Measurements from ENCODE around the gene LAMA1. TPM values are rescaled to one million over a fixed set of nuclear protein-coding genes. Genes with fewer than 3 reads are reported as not detected.

LAMA1 gene
- total RNA-seq, 4 donors from 2014 or later: 1.2 to 3.0 (median 1.9) TPM

DNA sequence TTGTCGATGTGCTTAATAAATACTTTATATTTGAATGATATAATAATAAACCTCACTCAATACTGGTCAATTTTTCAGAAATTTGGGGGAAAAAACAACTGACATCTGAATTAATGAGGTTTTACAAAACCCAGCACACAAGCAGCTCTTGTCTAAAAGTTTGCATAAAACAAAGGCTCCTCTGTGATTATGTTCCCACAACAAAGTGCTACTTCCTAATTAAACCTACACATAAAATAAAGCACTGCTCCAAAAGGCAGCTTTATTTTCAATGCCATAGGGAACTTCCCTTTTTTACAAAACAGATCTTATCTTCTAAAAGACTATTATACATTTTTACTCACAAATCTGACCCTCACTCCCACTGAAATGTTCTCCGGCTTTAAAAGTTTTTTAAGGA is 47.1 kb downstream of the LAMA1 start:
- H3K9me3 ChIP-seq: no peaks in the 10 kb centered on the region
- no peaks in the 10 kb centered on the region for H3K36me3 ChIP-seq
- H3K27me3 ChIP-seq: no peaks in the 10 kb centered on the region
- H3K4me3 ChIP-seq: no peak overlapping the region
- H3K4me1 ChIP-seq: peaks cover 0 to 5% (median 0%) of the 10 kb centered on the region in 4 donors
- WGBS, 2 donors: 29 to 34% methylated on average over 2 of the region's 2 CpGs
- no peak for TF ChIP-seq POLR2A (IDR thresholded peaks at IDR 0.05)
- DNase-seq (ENCODE audit: low spot score in 2 of 2): no peak
- no peak overlapping the region for H3K27ac ChIP-seq

DNA sequence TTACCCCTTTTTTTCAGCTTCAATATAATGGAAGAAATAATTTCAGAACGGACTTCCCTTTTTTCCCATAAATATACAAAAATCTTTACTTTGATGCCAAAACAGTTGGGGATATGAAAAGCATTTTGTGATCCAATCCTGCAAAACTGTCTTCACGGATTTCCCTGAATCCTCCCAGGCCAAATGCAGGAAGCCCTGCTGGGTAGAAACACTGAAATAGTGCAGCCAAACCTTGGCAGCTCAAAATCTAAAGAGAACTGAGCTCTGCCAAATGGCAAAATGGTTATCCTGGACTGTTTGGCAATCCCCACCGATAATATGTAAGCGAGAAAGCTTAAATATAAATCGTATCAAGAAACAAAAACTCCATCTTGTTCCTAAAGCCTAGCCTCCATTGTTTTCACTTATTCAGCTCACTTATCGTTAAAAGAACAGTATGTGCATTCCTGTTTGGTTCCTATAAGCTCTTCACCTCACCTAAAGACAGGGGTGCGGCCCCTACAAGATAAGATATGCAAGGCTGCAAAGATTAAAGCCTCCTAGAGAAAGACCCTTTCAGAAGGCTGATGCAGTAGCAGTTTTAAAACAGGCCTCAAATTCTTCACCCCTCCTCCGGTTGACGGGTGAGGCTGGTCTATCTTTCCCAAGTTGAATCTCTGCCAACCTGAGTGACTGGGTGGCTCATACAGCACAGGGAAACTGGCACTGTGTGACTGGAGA is 48.6 kb downstream of the LAMA1 start:
- Histone ChIP-seq H3K4me3 (no peak overlapping the region), H3K27me3 (no peaks in the 10 kb centered on the region), H3K36me3 (no peaks in the 10 kb centered on the region), H3K4me1 (peaks cover 0 to 5% (median 0%) of the 10 kb centered on the region in 4 donors), H3K9me3 (no peaks in the 10 kb centered on the region), H3K27ac (no peak overlapping the region)
- no peak for DNase-seq (ENCODE audit: low spot score in 2 of 2)
- TF ChIP-seq, protein P1, sequence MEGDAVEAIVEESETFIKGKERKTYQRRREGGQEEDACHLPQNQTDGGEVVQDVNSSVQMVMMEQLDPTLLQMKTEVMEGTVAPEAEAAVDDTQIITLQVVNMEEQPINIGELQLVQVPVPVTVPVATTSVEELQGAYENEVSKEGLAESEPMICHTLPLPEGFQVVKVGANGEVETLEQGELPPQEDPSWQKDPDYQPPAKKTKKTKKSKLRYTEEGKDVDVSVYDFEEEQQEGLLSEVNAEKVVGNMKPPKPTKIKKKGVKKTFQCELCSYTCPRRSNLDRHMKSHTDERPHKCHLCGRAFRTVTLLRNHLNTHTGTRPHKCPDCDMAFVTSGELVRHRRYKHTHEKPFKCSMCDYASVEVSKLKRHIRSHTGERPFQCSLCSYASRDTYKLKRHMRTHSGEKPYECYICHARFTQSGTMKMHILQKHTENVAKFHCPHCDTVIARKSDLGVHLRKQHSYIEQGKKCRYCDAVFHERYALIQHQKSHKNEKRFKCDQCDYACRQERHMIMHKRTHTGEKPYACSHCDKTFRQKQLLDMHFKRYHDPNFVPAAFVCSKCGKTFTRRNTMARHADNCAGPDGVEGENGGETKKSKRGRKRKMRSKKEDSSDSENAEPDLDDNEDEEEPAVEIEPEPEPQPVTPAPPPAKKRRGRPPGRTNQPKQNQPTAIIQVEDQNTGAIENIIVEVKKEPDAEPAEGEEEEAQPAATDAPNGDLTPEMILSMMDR (IDR thresholded peaks at IDR 0.05): no peak
- TF ChIP-seq POLR2A (IDR thresholded peaks at IDR 0.05) (no peak), EP300 (IDR thresholded peaks at IDR 0.05) (no peak)
- 79 to 84% methylated on average over 9 of the region's 9 CpGs for WGBS, 2 donors

GRCh38 chr18:7066965-7067555 is 50.5 kb downstream of the LAMA1 start:
- H3K9me3 ChIP-seq: no peaks in the 10 kb centered on the region
- no peak overlapping the region for H3K27ac ChIP-seq
- H3K27me3 ChIP-seq: no peaks in the 10 kb centered on the region
- H3K4me1 ChIP-seq: peaks cover 0 to 5% (median 0%) of the 10 kb centered on the region in 4 donors
- H3K36me3 ChIP-seq: no peaks in the 10 kb centered on the region
- TF ChIP-seq EP300 (IDR thresholded peaks at IDR 0.05): no peak
- TF ChIP-seq POLR2A (IDR thresholded peaks at IDR 0.05): no peak
- TF ChIP-seq, protein P1 (IDR thresholded peaks at IDR 0.05): no peak
- 47 to 53% methylated on average over 4 of the region's 4 CpGs for WGBS, 2 donors
- no peak overlapping the region for H3K4me3 ChIP-seq
- DNase-seq (ENCODE audit: low spot score in 2 of 2): no peak

DNA sequence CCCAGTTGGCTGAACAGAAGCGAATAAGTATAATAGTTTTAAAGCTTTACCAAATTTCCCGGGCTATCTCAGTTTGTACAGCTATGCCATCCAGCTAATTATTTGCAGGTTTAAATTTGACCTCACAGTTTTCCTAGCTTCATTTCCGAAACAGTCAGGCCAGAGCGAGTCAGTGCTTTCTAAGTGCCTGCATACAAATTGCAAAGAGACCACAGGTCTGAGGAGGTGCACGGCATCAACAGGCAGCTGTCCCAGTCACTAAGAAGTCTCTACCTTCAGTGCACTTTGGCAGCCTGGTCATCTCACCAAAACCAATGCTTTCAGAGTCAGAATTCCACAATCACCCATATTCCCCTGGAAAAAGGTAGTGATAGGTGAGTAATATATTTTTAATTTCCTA is 51.9 kb downstream of the LAMA1 start:
- Histone ChIP-seq H3K9me3 (no peaks in the 10 kb centered on the region), H3K36me3 (no peaks in the 10 kb centered on the region), H3K4me1 (peaks cover 0 to 2% (median 0%) of the 10 kb centered on the region in 4 donors), H3K4me3 (no peak overlapping the region), H3K27me3 (no peaks in the 10 kb centered on the region), H3K27ac (no peak overlapping the region)
- no peak for DNase-seq (ENCODE audit: low spot score in 2 of 2)
- TF ChIP-seq EP300 (IDR thresholded peaks at IDR 0.05) (no peak), POLR2A (IDR thresholded peaks at IDR 0.05) (no peak)
- TF ChIP-seq, protein P1 (IDR thresholded peaks at IDR 0.05): no peak
- 89 to 94% methylated on average over 5 of the region's 5 CpGs for WGBS, 2 donors

- Histone ChIP-seq H3K27me3 (no peaks in the 10 kb centered on the region), H3K9me3 (no peaks in the 10 kb centered on the region), H3K27ac (no peak overlapping the region), H3K4me1 (no peaks in the 10 kb centered on the region), H3K4me3 (no peak overlapping the region), H3K36me3 (no peaks in the 10 kb centered on the region)
- TF ChIP-seq, protein P1 (IDR thresholded peaks at IDR 0.05): no peak
- no peak for TF ChIP-seq EP300 (IDR thresholded peaks at IDR 0.05)
- no peak for TF ChIP-seq POLR2A (IDR thresholded peaks at IDR 0.05)
- DNase-seq (ENCODE audit: low spot score in 2 of 2): no peak
- WGBS, 2 donors: 42 to 49% methylated on average over 3 of the region's 3 CpGs
These were observed 53.3 kb downstream of the LAMA1 start for GRCh38 chr18:7064346-7064745.

Measured in tibial nerve (tissue), 4 donors.